Stimulated activated CD4-positive, alpha-beta T cell treated with anti-CD3 and anti-CD28 coated beads, Interleukin-4, amount 100 ng/mL, for 24 hours (primary cell): Measurements from ENCODE around the gene RPE.

Experiments used
- DNase-seq: peaks from one replicate; pipeline ENCODE4 v3.0.0-alpha.2; 2020

The RPE gene

DNA sequence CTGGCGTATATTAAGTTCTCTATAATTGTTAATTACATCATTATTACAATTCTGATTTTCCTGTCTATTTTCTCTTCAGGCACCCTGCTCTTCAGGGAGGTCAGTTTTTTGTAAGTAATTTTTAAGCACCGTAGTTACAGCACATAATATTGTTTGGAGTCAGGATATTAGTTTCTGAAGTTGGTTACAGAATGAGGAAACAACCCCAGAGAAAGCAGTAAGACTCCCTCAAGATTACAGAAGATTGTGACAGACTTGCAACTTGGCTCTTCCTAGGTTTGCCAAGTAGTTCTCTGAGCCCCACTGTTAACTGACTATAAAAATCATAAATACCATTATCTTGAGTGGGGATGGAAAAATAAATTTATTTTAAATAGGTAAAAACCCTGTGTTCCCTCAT is 921 bp downstream of the RPE start:
- no peak for DNase-seq

GRCh38 chr2:210004881-210005280 is 2.4 kb downstream of the RPE start:
- DNase-seq: no peak

DNA sequence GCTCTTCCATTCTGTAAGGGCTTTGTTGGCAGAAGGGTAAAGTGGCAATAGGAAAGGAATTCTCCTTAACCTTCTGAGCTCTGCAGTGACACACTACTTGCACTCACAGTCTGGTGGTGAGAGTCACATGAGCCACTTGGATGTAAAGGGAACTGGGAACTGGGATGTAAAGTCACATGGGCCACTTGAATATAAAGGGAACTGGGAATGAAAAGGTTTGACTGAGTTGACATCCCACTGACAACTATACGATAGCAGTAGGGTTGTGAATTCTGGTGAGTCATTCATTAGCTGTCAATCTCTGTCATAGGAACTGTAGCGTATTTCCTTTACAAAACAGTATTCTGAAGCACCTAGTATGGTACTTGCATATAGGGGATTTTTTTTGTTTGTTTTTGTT is 5.5 kb downstream of the RPE start:
- no peak for DNase-seq

GRCh38 chr2:210009126-210009525 is 6.7 kb downstream of the RPE start:
- no peak for DNase-seq

- no peak for DNase-seq
Measured at GRCh38 chr2:210009896-210010295, 7.5 kb downstream of the RPE start.

DNA sequence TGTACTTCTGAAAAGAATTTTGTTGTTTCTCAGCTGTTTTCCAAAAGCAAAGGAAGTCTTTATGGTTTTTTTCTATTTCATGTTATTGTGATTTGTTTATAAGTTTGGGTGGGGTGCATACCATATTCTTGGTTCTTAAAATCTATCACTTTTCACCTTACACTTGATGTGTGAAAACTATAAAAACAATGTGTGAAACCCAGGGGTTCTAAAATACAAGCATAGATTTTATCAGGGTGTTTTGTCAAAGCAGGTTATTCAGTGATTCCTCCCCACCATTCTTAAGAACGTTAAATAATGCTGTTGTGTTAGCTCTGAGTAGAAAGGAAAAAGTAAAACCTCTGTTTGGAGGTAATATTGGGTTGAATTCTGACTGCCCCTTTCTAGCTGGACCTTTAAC is 17.7 kb downstream of the RPE start:
- DNase-seq: no peak

GRCh38 chr2:210022824-210023223 is 20.4 kb downstream of the RPE start:
- no peak for DNase-seq

DNA sequence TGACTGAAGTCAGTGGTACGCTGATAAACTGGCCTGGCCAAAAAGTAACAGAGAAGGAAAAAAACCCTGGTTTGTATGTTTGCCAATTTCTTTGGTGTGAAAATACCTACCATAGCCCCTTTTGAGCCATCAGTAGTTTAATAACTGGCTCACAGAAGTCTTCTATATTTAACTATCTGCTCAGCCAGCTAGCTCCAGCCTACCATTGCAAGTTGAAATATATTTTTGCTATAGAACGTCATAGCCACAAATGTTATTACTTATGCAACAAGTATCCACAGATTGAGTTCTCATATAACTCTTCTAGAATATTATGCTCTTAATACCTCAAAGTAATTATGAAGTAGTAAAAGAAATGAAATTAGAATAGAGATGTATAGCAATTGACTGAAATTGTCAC is 25.2 kb downstream of the RPE start:
- no peak for DNase-seq

DNA sequence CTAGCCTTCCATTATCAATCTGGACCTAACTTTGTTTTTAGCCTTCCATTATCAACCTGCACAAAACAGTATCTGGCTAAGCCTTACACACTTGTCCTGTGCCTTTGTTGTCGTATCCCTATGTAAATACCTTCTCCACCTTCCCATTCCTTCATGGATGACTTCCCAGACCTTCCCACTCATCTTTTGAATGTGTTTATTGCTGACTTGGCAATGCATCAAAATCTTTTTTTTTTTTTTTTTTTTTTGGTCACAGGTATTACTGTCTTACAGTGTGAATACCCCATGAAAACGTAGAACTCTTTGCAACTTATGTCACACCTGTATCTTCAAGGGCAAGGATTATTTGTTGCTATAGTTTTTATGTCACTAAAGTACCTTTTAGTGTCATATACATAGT is 25.7 kb downstream of the RPE start:
- DNase-seq: no peak

DNA sequence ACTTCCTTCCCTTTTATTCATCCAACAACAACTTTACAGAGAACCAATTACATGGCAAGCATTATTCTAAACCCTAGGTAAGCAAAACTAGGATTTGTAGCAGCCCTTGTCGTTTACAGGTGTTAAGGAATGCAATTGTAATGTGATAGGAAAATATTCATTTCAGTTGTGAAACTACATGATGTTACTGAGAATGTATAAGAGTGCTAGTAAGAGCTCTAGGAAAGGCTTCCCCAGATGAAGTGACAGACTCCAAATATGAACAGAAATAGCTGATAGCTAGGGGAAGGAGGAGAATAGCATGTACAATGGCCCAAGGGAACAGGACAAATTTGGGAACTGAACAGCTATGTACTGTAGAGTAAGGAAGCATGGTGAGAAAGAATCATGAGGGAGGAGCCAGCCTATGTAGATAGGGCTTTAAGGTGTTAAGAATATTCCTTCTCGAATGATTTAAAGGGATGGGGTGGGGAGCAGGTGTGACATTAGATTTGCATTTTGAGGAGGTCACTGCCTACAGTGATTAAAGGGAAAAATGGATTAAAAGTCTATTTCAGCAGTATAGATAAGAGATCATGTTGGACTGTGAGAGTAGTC is 31.7 kb downstream of the RPE start:
- DNase-seq: no peak

- no peak for DNase-seq
Measured at GRCh38 chr2:210035679-210036078, 33.2 kb downstream of the RPE start.

DNA sequence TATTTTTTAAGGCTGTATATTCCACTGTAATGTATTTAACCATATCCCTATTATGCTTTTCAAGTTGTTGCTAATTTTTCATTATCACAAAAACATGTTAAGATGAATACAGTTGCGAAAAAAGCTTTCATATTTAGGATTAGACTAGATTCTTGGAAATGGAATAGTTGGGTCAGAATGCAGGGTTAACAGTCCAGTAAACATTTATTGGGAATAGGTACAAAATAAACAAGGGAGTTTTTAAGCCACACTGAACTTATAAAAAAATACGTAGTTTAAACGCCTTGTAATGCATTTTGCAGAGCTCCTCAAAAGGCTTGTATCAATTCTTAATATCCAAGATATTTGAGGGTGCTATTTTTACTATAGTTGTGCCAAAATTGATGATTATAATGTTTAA is 35.6 kb downstream of the RPE start:
- no peak for DNase-seq

DNA sequence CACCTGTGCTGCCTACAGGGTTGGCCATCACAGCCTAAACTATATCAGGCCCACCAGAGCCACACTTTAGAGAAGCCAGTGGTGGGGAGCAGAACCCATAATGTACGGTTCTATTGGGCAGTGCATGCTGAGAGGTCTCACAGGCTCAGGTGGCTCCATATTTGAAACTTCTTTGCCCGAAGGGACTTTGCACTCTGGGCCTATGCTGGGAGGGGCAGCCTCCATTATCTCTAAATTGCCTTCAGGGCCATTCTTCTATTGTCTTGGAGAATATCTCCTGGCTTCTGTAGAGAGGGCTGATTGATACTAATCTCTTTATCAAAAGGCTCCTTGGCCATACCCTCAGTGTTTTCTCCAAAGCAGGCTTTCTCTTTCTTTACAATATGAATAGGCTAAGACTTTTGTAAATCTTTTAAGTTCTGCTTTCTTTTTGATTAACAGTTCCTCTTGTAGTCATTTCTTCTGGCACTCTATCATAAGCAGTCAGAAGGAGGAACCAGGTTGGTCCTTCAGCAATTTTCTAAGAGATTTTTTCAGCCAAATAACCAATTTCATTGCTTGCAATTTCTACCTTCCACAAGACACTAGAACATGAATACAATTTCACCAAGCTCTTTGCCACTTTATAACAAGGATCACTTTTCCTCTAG is 44.5 kb downstream of the RPE start:
- no peak for DNase-seq

DNA sequence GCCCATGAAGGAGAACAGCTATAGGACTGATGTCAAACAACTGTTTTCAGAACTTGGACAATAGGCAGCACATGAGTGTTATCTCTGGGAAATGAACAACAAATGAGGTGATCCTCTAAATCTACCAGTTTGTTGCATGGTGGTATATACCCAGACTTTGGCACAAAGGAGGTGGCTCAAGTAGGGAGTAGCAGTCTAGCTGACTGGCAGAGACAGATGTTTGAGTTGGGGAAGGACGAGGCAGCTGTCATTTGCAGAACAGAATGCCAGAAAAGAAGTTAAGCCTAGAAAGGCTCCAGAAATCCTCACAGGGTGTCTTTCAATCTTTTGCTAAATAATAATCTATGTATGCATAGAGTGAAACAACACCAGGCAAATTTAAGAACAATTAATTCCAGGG is 47.4 kb downstream of the RPE start:
- DNase-seq: no peak

DNA sequence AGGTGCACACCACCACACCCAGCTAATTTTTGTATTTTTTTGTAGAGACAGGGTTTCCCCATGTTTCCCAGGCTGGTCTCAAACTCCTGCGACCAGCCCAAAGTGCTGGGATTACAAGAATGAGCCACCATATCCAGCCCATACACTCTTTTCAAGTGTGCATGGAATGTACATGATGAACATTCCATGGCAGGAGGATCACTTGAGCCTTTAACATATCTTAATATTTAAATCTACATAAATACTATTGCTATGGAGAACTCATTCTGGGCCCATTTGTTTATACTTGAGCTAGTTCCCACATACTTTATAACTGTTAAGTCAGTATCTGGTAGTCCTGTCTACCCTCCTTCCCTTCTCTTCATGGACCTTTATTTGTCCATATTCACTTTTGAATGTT is 48.4 kb downstream of the RPE start:
- DNase-seq: no peak

DNA sequence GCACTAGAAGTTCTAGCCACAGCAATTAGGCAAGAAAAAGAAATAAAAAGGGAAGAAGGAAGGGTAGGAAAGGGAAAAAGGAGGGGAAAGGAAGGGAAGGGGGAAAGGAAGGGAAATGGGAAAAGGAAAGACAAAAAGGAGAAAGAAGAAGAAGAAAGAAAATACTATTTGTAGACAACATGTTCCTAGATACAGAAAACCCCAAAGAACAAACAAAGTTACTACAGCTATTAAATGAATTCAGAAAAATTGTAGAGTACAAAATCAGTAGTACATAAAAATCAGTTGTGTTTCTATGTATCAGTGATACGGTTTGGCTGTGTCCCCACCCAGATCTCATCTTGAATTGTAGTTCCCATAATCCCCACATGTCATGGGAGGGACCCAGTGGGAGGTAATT is 52.3 kb downstream of the RPE start:
- DNase-seq: no peak

GRCh38 chr2:210055825-210056224 is 53.4 kb downstream of the RPE start:
- DNase-seq: no peak

DNA sequence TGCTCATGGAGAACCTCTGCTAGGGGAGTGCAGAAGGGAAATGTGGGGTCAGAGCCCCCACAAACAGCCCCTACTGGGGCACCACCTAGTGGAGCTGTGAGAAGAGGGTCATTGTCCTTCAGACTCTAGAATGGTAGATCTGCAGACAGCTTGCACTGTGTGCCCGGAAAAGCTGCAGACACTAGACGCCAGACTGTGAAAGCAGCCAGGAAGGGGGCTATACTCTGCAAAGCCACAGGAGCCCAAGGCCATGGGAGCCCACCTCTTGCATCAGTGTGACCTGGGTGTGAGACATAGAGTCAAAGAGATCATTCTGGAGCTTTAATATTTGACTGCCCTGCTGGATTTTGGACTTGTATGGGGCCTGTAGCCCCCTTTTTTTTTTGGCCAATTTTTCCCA is 60.9 kb downstream of the RPE start:
- no peak for DNase-seq
